Femur (tissue), 1 donor: ENCODE data around the gene MXRA5.
"Not testable (repeated sequence)": the region's sequence is repeated elsewhere in the genome, so short reads cannot be mapped to it uniquely, and the experiment has no call there.

Experiments
- DNase-seq: peaks from one replicate; pipeline ENCODE4 v3.0.0-alpha.2; 2017

Gene MXRA5, protein sequence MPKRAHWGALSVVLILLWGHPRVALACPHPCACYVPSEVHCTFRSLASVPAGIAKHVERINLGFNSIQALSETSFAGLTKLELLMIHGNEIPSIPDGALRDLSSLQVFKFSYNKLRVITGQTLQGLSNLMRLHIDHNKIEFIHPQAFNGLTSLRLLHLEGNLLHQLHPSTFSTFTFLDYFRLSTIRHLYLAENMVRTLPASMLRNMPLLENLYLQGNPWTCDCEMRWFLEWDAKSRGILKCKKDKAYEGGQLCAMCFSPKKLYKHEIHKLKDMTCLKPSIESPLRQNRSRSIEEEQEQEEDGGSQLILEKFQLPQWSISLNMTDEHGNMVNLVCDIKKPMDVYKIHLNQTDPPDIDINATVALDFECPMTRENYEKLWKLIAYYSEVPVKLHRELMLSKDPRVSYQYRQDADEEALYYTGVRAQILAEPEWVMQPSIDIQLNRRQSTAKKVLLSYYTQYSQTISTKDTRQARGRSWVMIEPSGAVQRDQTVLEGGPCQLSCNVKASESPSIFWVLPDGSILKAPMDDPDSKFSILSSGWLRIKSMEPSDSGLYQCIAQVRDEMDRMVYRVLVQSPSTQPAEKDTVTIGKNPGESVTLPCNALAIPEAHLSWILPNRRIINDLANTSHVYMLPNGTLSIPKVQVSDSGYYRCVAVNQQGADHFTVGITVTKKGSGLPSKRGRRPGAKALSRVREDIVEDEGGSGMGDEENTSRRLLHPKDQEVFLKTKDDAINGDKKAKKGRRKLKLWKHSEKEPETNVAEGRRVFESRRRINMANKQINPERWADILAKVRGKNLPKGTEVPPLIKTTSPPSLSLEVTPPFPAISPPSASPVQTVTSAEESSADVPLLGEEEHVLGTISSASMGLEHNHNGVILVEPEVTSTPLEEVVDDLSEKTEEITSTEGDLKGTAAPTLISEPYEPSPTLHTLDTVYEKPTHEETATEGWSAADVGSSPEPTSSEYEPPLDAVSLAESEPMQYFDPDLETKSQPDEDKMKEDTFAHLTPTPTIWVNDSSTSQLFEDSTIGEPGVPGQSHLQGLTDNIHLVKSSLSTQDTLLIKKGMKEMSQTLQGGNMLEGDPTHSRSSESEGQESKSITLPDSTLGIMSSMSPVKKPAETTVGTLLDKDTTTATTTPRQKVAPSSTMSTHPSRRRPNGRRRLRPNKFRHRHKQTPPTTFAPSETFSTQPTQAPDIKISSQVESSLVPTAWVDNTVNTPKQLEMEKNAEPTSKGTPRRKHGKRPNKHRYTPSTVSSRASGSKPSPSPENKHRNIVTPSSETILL (N-terminal part only)

DNA sequence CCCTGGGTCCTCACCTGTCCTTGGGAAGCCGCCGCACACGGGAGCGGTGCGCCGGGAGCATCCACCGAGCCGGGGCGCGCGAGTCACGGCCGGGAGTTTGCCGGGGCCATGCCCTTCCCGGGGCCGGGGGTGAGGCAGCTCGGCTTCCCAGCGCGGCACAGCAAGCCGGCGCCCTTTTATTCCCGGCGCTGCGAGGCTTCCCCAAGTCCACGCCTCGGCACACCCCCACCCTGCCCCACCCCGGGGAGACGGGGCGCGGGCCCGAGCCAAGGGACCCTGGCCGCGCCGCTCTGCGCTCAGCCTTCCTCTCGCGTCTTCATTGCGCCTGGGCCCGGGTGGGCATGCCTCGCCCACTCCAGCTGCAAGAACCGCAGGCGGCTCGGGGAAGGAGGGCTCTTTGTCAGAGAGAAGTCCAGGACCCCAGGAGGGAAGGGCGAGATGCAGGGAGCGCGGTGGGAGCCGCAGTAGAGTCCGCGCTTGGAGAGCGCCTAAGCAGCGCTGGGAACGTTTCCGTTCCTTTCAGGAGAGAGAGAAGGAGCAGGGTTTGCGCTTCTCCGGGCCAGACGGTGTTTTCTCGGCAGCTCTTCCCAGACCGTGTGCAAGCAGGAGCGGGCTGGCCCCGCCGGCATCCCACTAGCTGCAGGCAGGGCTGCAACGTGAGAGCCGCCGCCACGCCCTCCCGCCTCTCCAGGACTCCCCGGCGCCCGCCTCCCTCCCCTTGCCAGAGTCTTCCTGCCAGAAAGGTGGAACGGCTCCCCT lies at the start of gene MXRA5:
Gene MXRA5, minus strand, starts transcription at position 152 of the 759 bp plus-strand sequence. CDS start 2,819 bp downstream, outside the sequence.
- DNase-seq = peak; percentile 87

- peak; percentile 68 for DNase-seq
Measured at GRCh38 chrX:3393581-3394111, 47.2 kb upstream of the MXRA5 start.

DNA sequence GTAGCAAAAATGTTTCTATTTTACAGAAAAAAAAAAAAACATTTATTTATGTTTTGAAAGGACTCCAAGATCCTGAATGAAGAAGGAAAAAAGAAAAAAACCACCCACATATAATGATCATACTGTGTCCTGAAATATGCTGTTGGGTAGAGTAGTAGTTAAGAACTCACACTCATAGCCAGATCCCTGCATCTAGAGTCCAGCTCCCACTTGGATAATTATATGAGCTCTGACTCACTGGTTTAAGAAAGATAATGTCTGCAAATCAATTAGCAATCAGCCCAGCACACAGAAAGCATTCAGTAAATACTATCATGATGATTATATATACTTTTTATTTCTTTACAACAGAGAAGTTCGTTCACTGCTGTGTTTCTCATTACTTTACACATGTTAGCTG lies 46.7 kb upstream of the MXRA5 start:
- no peak for DNase-seq

DNA sequence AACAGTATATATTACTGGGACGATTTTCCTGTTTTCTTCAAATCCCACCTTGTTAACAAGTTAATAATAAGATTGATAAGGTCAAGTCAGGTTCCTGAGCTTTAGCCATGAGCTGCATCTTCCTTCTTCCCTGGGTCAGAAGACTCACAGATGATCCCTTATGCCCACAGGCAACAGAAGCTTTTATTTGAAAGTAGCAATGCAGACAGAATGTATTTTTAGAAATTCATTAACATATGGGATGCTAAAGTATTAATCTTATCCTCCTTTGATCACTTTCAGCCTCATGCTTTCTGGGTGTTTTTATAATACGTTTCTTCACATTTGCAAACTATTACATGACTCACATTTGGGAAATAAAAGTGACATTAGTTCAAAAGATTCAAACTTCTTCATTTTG lies 42.0 kb upstream of the MXRA5 start:
- no peak for DNase-seq

GRCh38 chrX:3384327-3384726 lies 37.9 kb upstream of the MXRA5 start:
- DNase-seq = no peak

DNA sequence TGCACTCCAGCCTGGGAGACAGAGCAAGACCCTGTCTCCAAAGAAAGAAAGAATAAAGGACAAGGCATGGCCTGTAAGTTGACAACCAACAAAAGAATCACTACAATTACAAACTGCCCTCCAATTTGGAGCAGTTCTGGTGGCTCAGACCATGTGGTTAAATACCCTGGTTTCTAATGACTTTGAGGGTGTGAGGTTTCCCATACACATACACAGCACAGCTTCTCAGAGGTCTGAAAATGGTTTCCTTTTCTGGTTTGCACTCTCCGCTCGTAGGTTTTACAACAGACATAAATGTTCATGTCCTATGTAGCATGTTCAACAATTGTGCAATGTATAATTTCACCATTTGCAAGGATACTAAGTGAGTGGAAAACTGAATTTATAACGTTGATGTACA lies 34.2 kb upstream of the MXRA5 start:
- DNase-seq = no peak

DNA sequence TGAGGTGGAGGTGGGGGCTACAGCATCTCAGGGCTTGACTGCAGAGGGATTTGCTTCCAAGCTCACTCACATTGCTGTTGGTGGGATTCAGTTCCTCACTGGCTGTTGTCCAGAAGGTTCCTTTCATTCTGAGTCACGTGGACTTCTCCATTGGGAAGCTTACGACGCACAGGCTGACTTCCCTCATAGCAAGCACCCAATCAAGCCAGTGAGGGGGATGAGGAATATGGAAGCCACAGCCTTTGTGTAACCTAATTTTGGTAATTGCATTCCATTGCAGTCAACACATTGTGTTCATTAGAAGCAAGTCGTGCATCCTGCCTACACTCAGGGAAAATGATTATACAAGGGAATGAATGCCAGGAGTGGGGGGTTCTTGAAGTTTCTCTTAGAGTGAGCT lies 32.7 kb upstream of the MXRA5 start:
- no peak for DNase-seq

DNA sequence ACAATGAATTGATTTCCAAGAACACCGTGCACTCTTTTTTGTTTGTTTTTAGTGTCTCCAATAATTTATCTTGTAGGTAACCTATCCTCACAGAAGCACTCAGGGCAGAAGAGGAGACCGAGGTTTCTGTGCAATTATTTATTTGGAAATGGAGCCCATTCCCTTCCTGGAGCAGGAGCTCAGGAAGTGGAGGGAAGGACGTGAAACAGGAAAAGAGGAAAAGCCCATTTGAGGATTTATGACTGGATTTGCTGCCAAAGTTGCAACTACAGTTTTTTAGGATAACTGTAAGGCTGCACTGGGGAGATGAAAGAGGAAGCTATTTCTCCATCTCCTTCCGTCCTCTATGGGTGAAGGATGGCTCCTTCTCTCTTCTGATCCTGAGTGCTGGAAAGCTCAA lies 31.7 kb upstream of the MXRA5 start:
- no peak for DNase-seq

GRCh38 chrX:3377560-3377959 lies 31.1 kb upstream of the MXRA5 start:
- no peak for DNase-seq

DNA sequence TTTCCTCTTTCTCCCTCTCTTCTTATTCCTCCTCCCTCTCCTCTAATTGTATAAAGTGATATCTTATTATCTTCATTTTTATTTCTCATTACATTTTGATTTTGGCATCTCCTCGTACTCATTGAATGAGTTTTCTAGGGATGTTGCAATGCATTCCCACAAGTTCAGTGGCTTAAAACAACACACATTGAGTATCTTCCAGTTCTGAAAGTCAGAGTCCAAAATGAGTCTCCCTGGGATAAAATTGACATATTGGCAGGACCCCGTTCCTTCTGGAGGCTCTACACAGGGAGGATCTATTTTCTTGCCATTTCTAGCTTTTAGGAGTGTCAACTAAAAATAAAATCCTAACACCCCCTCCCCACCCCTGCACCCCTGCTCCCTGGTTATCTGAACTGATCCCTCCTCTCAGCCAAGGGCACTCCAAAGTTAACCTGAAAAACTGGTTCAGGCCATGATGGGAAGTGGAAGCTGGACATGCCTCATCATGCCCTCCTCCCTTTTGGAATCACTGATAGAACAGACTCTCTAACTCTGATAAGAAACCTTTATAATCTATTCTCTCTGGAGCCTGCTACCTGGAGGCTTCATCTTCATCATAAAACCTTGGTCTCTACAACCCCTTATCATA lies 29.5 kb upstream of the MXRA5 start:
- not testable (repeated sequence) for DNase-seq

- DNase-seq = no peak
Measured at GRCh38 chrX:3374108-3374800, 27.8 kb upstream of the MXRA5 start.

GRCh38 chrX:3371163-3371562 lies 24.7 kb upstream of the MXRA5 start:
- no peak for DNase-seq

- DNase-seq = no peak
Measured at GRCh38 chrX:3370656-3371055, 24.2 kb upstream of the MXRA5 start.

DNA sequence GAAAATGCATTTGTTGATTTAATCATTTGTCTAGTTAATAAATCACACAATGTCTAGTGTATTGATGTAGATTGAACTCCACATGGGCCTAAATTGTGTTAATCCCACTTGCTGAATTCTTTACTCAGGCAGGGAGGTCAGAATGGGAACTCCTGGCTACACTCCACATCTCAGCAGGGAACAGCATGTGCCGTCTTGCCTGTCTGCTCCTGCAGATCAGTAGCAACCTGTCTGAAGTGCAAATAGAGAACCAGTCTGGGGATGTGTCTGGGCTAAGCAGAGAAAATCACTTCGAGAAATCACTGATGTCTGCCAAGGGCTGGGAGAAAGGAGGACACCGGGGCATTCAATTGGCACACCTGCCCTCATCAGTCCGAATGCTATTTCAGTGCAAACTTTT lies 16.5 kb upstream of the MXRA5 start:
- no peak for DNase-seq

DNA sequence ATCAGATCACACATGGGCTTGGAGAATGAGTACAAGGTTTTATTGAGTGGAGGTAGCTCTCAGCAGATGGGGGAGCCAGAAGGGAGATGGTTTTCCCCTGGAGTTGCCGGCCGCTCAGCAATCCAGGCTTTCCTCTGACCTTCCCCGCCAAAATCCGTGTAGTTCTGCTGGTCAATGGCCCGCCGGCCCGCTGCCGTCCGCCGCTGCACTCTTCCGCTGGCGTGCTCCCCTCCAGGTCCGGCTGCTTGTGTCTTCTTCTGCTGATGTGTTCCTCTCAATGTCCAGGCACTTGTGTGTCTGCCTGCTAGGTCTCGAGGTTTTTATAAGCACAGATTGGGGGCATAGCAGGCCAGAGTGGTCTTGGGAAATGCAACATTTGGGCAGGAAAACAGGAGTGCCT lies 14.4 kb upstream of the MXRA5 start:
- DNase-seq = no peak

DNA sequence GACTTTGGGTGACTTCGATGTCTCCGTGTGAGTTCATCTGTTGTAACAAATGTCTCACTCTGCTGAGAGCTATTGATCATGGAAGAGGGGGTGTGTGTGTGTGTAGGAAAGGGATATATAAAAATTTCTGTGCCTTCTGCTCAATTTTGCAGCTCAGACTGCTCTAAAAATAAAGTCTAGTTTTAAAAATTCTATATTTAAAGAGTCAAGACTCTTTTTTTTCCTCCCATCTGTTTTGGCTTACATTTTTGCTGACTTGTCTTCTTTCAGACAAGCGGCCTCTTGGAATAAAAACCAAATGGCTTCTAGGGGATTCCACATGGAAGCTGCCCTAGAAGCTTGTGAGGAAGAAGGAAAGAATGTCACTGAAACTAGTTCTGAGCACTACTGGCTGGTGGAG lies 6.3 kb upstream of the MXRA5 start:
- DNase-seq = not testable (repeated sequence)

GRCh38 chrX:3351276-3351675 lies 4.8 kb upstream of the MXRA5 start:
- DNase-seq = no peak

- DNase-seq = no peak
Measured at GRCh38 chrX:3348191-3348590, 1.7 kb upstream of the MXRA5 start.

DNA sequence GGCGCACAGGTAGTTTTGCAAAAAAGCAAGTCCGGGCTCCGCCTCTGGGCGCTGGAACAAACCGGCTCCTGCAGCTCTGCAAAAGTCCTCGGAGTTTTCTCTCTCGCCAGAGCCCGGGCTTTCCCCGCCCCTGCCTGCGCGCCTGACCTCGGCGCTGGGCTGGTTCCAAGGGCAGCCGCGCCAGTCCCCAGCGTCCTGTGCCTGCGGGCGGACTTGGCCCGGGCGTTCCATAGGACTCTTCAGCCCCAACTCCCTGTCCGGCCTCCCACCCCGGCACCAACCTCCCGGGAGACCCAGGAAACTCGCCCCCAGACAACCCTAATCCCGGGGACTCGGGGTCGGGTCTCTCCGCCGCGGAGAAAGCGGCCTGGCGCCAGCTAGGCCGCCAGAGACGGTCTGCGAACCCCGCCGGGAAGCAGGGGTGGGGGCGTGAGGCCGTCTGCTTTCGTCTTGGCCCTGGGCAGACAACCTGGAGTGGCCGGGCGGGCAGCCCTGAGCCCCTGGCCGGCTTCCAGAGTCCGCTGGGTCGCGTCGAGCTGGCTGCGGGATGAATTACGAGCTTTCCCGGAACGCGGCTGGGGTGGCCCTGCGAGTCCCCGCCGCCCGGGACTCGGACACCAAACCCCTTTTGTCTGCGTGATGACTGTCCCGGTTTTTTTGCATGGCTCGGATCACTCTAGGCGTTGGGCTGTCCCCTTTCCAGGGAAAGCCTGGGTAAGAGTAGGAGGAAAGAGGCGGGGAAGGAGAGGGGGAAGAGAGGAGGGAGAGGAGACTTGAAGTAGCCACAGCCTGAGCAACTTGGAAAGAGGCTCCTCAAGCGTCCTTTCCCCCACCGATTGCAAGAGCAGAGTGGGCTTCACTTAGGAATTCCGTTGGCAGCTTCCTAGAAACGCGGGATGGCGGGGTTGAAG lies 916 bp downstream of the MXRA5 start:
- peak; percentile 85 for DNase-seq

DNA sequence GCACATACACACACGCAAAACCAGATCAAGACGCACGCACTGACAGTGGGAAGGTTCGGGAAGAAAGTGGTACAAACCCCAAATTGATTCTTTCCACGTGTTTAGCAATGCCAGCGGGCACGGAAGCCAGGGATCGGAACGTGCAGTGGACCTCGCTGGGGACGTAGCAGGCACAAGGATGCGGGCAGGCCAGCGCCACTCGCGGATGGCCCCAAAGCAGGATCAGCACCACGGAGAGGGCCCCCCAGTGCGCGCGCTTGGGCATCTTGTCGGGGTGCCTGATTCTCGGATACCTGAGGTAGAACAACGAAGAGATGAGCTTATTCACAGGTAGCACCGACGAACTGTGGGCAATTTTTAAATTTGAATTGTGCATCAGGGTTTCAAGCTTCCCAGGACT lies 2.9 kb downstream of the MXRA5 start:
- DNase-seq = peak; percentile 52
